Endothelial cell of umbilical vein (primary cell): ENCODE results near the gene OVCH2. TPM values are rescaled to one million over a fixed set of nuclear protein-coding genes. Genes with fewer than 3 reads are reported as not detected.

Experiments
- BruUV-seq: library from RNA; stranded (reverse); fragments of 400-500 nt; replicated peaks from 2 replicates; lab custom pipeline; 2021; lab: Mats Ljungman, UMichigan
- CTCF ChIA-PET: fragments of 300-600, 350-600 bp; sonication (Branson Sonifier 250); formaldehyde crosslinking; loops from one replicate; lab custom pipeline; 2021; ENCODE audit warnings: antibody characterized with exemption, inconsistent platforms; lab: Charles Lee
- POLR2A ChIA-PET: fragments of 300-600, 350-600 bp; sonication (Branson Sonifier 250); formaldehyde crosslinking; loops from one replicate; lab custom pipeline; 2021; ENCODE audit warnings: antibody characterized with exemption, inconsistent platforms; lab: Charles Lee
- DNase-seq: peaks from one replicate; pipeline ENCODE4 v3.0.0-alpha.2; 2011; ENCODE audit warnings: low read depth, low spot score
- FAIRE-seq: peaks from 2 replicates; lab custom pipeline; 2011; peaks lifted over from hg19 to GRCh38; lab: Jason Lieb, UNC
- H2AFZ ChIP-seq: 2 replicates; pipeline ENCODE4 v1.6.0; 2012; ENCODE audit warnings: low read depth, low read length, control low read depth, inconsistent platforms
- H3K27ac ChIP-seq: 2 replicates; pipeline ENCODE4 v1.5.1; 2011; ENCODE audit warnings: low read depth, mild to moderate bottlenecking, control low read depth, low read length, moderate library complexity; ENCODE audit not compliant: insufficient read depth
- H3K27me3 ChIP-seq, 2 experiments: 2 replicates each; pipeline versions ENCODE4 v1.6.0 to v1.6.1; 2011; ENCODE audit warnings: low read length in 2 of 2, mixed read lengths in 1 of 2; ENCODE audit not compliant: control insufficient read depth in 2 of 2, insufficient read depth in 2 of 2
- H3K36me3 ChIP-seq, 2 experiments: 2 replicates in 1 of 2; 3 replicates in 1 of 2; pipeline ENCODE4 v1.5.1; 2011; ENCODE audit warnings: low read length in 2 of 2, mild to moderate bottlenecking in 1 of 2, moderate library complexity in 1 of 2; ENCODE audit not compliant: control insufficient read depth in 2 of 2, insufficient read depth in 2 of 2; ENCODE audit errors: extremely low read depth in 1 of 2
- H3K4me1 ChIP-seq: 3 replicates; pipeline ENCODE4 v1.5.1; 2011; ENCODE audit warnings: mild to moderate bottlenecking, low read length; ENCODE audit not compliant: control insufficient read depth, insufficient read depth; ENCODE audit errors: extremely low read depth
- H3K4me2 ChIP-seq: 2 replicates; pipeline ENCODE4 v1.6.1; 2011; ENCODE audit warnings: low read length, control low read depth, mixed read lengths; ENCODE audit not compliant: insufficient read depth
- H3K4me3 ChIP-seq, 3 experiments: fragments of 200-600 bp in 1 of 3; sonication (generic), shearing (Covaris generic) in 1 of 3; replicated peaks in 1 of 3; 2 replicates each; pipeline ENCODE4 v1.5.1; 2011 to 2016; ENCODE audit warnings: control low read depth in 3 of 3, low read length in 3 of 3, mild to moderate bottlenecking in 2 of 3, inconsistent platforms in 1 of 3, low read depth in 1 of 3, moderate library complexity in 1 of 3; ENCODE audit not compliant: insufficient read depth in 1 of 3
- H3K79me2 ChIP-seq: 2 replicates; pipeline ENCODE4 v1.6.0; 2012; ENCODE audit warnings: low read length, inconsistent platforms; ENCODE audit not compliant: control insufficient read depth, insufficient read depth
- H3K9ac ChIP-seq: replicated peaks from 2 replicates; pipeline ENCODE3; 2011; ENCODE audit warnings: low read length, control low read depth; ENCODE audit not compliant: insufficient read depth; ENCODE audit errors: extremely low read depth
- H3K9me1 ChIP-seq: replicated peaks from 3 replicates; pipeline ENCODE4 v1.6.0; 2011; ENCODE audit warnings: mild to moderate bottlenecking, low read length; ENCODE audit not compliant: control insufficient read depth, insufficient read depth; ENCODE audit errors: extremely low read depth
- H3K9me3 ChIP-seq: replicated peaks from 2 replicates; pipeline ENCODE4 v1.5.1; 2012; ENCODE audit warnings: low read length, inconsistent platforms; ENCODE audit not compliant: control insufficient read depth, insufficient read depth
- H4K20me1 ChIP-seq: replicated peaks from 2 replicates; pipeline ENCODE3; 2011; ENCODE audit warnings: mild to moderate bottlenecking, low read length; ENCODE audit not compliant: control insufficient read depth, insufficient read depth; ENCODE audit errors: extremely low read depth
- CTCF ChIP-seq, 2 donors: IDR thresholded peaks; 1 replicate in 1 of 2; 2 replicates in 1 of 2; pipeline ENCODE4 v1.5.1; 2011; ENCODE audit warnings: low read length in 2 of 2, mild to moderate bottlenecking in 2 of 2, moderate library complexity in 2 of 2, control low read depth in 1 of 2, inconsistent platforms in 1 of 2, low read depth in 1 of 2; ENCODE audit not compliant: insufficient read depth in 1 of 2; ENCODE audit errors: extremely low read depth in 1 of 2
- EZH2 ChIP-seq: IDR thresholded peaks from 2 replicates; pipeline ENCODE4 v1.6.1; 2012; ENCODE audit warnings: borderline replicate concordance, low read depth, mild to moderate bottlenecking, moderate library complexity, low read length, inconsistent platforms; ENCODE audit not compliant: severe bottlenecking
- FOS ChIP-seq: IDR thresholded peaks from 2 replicates; pipeline ENCODE4 v1.6.1; 2011; ENCODE audit warnings: mild to moderate bottlenecking, low read length, moderate library complexity, borderline replicate concordance; ENCODE audit not compliant: insufficient read depth
- GATA2 ChIP-seq: IDR thresholded peaks from 2 replicates; pipeline ENCODE4 v1.7.0; 2011; ENCODE audit warnings: low read depth, mild to moderate bottlenecking, moderate library complexity, mixed read lengths, low read length; ENCODE audit not compliant: insufficient read length, insufficient read depth
- JUN ChIP-seq: IDR thresholded peaks from 2 replicates; pipeline ENCODE4 v1.6.1; 2011; ENCODE audit warnings: borderline replicate concordance, low read depth; ENCODE audit not compliant: insufficient read length, insufficient read depth
- MYC ChIP-seq: IDR thresholded peaks from one replicate; pipeline ENCODE4 v1.6.1; 2011; ENCODE audit warnings: mild to moderate bottlenecking, low read depth, low read length
- POLR2A ChIP-seq: IDR thresholded peaks from 2 replicates; pipeline ENCODE4 v1.6.1; 2012; ENCODE audit warnings: low read depth, mild to moderate bottlenecking, control low read depth, low read length
- POLR2AphosphoS5 ChIP-seq: IDR thresholded peaks from 2 replicates; pipeline ENCODE4 v1.6.1; 2012; ENCODE audit warnings: low read depth, mild to moderate bottlenecking, control low read depth, low read length, moderate library complexity; ENCODE audit not compliant: insufficient read depth
- dilution Hi-C: fragments of 300-500 bp; cut with MboI; formaldehyde crosslinking; loops from one replicate; pipeline ENCODE4 v1.15.0; 2019; ENCODE audit warnings: low sequenced_read_pairs; ENCODE audit not compliant: extremely low pct_ligation_motif_present
- intact Hi-C: fragments of 100-400 bp; cut with micrococcal nuclease; formaldehyde crosslinking; loops from one replicate; pipeline ENCODE4 v1.10.0; 2022
- polyA plus RNA-seq, 4 experiments: library from polyadenylated mRNA; depleted of rRNA in 3 of 4; stranded (reverse) in 3 of 4; unstranded in 1 of 4; fragments of >200 nt; gene quantifications; 2 replicates each; pipeline versions ENCODE4 v1.2.1 to v1.2.3, GENCODE V29; 2011 to 2012; ENCODE audit warnings: missing spikeins in 1 of 4
- total RNA-seq: library from RNA; stranded (reverse); gene quantifications from 2 replicates; pipeline ENCODE4 v1.2.3, GENCODE V29; 2021
- TF ChIP-seq, protein P1 (sequence below): IDR thresholded peaks from 2 replicates; pipeline ENCODE4 v1.6.1; 2011; ENCODE audit not compliant: insufficient read depth, insufficient read length

Gene OVCH2
- total and polyA plus RNA-seq, 2 donors (not counting 3 experiments of a cell fraction or from before 2014, with no cell fraction given) = not detected

- Histone ChIP-seq H3K36me3 (no peaks in the 10 kb centered on the region), H2AFZ (no peak overlapping the region), H3K27me3 (no peaks in the 10 kb centered on the region), H3K9ac (no peak overlapping the region), H3K79me2 (no peaks in the 10 kb centered on the region), H4K20me1 (no peaks in the 10 kb centered on the region), H3K4me3 (no peak overlapping the region), H3K9me1 (no peaks in the 10 kb centered on the region), H3K9me3 (no peaks in the 10 kb centered on the region), H3K4me2 (no peak overlapping the region), H3K27ac (no peak overlapping the region), H3K4me1 (peaks cover 2% of the 10 kb centered on the region)
- ChIA-PET POLR2A (no interaction called here), CTCF (interaction anchor here (1.3 to 3.9 kb wide), 4 partner anchors 10 to 71 kb away, joined by 4 to 34 read pairs (median 10); no protein-coding TSS in a partner anchor)
- no peak for FAIRE-seq
- TF ChIP-seq GATA2 = no peak
- TF ChIP-seq JUN = no peak
- no peak for TF ChIP-seq CTCF (IDR thresholded peaks at IDR 0.05; ENCODE audit: extremely low read depth in 1 of 2, insufficient read depth in 1 of 2, low read depth in 1 of 2, low read length in 2 of 2)
- no peak for TF ChIP-seq FOS
- no peak for TF ChIP-seq MYC
- TF ChIP-seq, protein P1, sequence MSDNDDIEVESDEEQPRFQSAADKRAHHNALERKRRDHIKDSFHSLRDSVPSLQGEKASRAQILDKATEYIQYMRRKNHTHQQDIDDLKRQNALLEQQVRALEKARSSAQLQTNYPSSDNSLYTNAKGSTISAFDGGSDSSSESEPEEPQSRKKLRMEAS = no peak
- TF ChIP-seq POLR2A = no peak
- no peak for TF ChIP-seq EZH2
- no peak for TF ChIP-seq POLR2AphosphoS5
- intact Hi-C loops = no loop called here
- dilution Hi-C loops = no loop called here
- DNase-seq = no peak
- no TSS peak for BruUV-seq
Measured at GRCh38 chr11:7642747-7643146, 63.5 kb downstream of the OVCH2 start.
